Panc1 (cell line): ENCODE results near the gene DUSP18.

Experiments used
- CTCF ChIP-seq: fragments of 450-650 bp; IDR thresholded peaks from 2 replicates; pipeline ENCODE4 v1.5.1; 2017; ENCODE audit warnings: mild to moderate bottlenecking
- POLR2AphosphoS5 ChIP-seq: IDR thresholded peaks from 2 replicates; pipeline ENCODE4 v1.6.1; 2012; ENCODE audit warnings: mild to moderate bottlenecking, low read depth, low read length, moderate library complexity
- REST ChIP-seq, 2 experiments: IDR thresholded peaks; 2 replicates each; pipeline ENCODE4 v1.6.1; 2011 to 2012; ENCODE audit warnings: low read depth in 2 of 2, control low read depth in 1 of 2, low read length in 1 of 2, mild to moderate bottlenecking in 1 of 2, moderate library complexity in 1 of 2; ENCODE audit not compliant: insufficient read depth in 1 of 2
- SIN3A ChIP-seq: IDR thresholded peaks from 2 replicates; pipeline ENCODE4 v1.6.1; 2012; ENCODE audit warnings: low read depth, mild to moderate bottlenecking, low read length, moderate library complexity, borderline replicate concordance; ENCODE audit not compliant: insufficient read depth
- TCF7L2 ChIP-seq: IDR thresholded peaks from 2 replicates; pipeline ENCODE4 v1.6.1; 2011; ENCODE audit warnings: mild to moderate bottlenecking, low read depth, low read length, inconsistent platforms

- TF ChIP-seq CTCF, result no peak
- no peak for TF ChIP-seq POLR2AphosphoS5
- TF ChIP-seq SIN3A, result no peak
- no peak for TF ChIP-seq TCF7L2
- no peak for TF ChIP-seq REST (IDR thresholded peaks at IDR 0.05; ENCODE audit: insufficient read depth in 1 of 2, low read depth in 2 of 2, low read length in 1 of 2)
These were observed 28.4 kb upstream of the DUSP18 start for GRCh38 chr22:30695871-30696655.
